A673 (cell line): ENCODE measurements around the gene ZNF500.

Experiments
- EZH2 ChIP-seq: fragments of 200-600 bp; sonication (generic); IDR thresholded peaks from 2 replicates; pipeline ENCODE4 v1.6.1; 2017; ENCODE audit warnings: borderline replicate concordance, low read depth, mild to moderate bottlenecking, mixed read lengths, antibody characterized with exemption, low read length; ENCODE audit not compliant: poor library complexity, severe bottlenecking
- TF ChIP-seq, protein P1 (sequence below): fragments of 300-800, 200-600 bp; sonication (generic); conservative IDR thresholded peaks from 2 replicates; pipeline ENCODE4 v1.5.1; 2017; ENCODE audit warnings: low read depth, mild to moderate bottlenecking, antibody characterized with exemption, low read length, moderate library complexity, mixed read lengths

- TF ChIP-seq, protein P1, sequence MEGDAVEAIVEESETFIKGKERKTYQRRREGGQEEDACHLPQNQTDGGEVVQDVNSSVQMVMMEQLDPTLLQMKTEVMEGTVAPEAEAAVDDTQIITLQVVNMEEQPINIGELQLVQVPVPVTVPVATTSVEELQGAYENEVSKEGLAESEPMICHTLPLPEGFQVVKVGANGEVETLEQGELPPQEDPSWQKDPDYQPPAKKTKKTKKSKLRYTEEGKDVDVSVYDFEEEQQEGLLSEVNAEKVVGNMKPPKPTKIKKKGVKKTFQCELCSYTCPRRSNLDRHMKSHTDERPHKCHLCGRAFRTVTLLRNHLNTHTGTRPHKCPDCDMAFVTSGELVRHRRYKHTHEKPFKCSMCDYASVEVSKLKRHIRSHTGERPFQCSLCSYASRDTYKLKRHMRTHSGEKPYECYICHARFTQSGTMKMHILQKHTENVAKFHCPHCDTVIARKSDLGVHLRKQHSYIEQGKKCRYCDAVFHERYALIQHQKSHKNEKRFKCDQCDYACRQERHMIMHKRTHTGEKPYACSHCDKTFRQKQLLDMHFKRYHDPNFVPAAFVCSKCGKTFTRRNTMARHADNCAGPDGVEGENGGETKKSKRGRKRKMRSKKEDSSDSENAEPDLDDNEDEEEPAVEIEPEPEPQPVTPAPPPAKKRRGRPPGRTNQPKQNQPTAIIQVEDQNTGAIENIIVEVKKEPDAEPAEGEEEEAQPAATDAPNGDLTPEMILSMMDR, result no peak
- no peak for TF ChIP-seq EZH2
Measured at GRCh38 chr16:4733211-4733742, 33.7 kb downstream of the ZNF500 start.
